Lower leg skin (tissue), 3 donors: Measurements from ENCODE around the gene BICC1.

Source experiments
- CTCF ChIP-seq, 3 donors: fragments of 450-650 bp; IDR thresholded peaks; one replicate each; pipeline ENCODE4 v1.5.1; 2016; ENCODE audit warnings: antibody characterized with exemption in 3 of 3, mild to moderate bottlenecking in 3 of 3, moderate library complexity in 2 of 3
- POLR2A ChIP-seq, 2 donors: fragments of 450-650 bp; IDR thresholded peaks; one replicate each; pipeline ENCODE4 v1.6.1; 2016 to 2017; ENCODE audit warnings: antibody characterized with exemption in 2 of 2, mild to moderate bottlenecking in 1 of 2, moderate library complexity in 1 of 2

- TF ChIP-seq CTCF (IDR thresholded peaks at IDR 0.05) (no peak), POLR2A (IDR thresholded peaks at IDR 0.05) (no peak)
Observed at GRCh38 chr10:58727633-58728032, 215.0 kb downstream of the BICC1 start.
